ENCODE data around the gene IFT88. TPM values are rescaled to one million over a fixed set of nuclear protein-coding genes. Genes with fewer than 3 reads are reported as not detected.

IFT88 gene
- total and polyA plus RNA-seq, 9 of the 15 experiments (the other 6 are each of a cell fraction or from before 2014, with no cell fraction given) = 8.3 to 13.5 (median 10.0) TPM

DNA sequence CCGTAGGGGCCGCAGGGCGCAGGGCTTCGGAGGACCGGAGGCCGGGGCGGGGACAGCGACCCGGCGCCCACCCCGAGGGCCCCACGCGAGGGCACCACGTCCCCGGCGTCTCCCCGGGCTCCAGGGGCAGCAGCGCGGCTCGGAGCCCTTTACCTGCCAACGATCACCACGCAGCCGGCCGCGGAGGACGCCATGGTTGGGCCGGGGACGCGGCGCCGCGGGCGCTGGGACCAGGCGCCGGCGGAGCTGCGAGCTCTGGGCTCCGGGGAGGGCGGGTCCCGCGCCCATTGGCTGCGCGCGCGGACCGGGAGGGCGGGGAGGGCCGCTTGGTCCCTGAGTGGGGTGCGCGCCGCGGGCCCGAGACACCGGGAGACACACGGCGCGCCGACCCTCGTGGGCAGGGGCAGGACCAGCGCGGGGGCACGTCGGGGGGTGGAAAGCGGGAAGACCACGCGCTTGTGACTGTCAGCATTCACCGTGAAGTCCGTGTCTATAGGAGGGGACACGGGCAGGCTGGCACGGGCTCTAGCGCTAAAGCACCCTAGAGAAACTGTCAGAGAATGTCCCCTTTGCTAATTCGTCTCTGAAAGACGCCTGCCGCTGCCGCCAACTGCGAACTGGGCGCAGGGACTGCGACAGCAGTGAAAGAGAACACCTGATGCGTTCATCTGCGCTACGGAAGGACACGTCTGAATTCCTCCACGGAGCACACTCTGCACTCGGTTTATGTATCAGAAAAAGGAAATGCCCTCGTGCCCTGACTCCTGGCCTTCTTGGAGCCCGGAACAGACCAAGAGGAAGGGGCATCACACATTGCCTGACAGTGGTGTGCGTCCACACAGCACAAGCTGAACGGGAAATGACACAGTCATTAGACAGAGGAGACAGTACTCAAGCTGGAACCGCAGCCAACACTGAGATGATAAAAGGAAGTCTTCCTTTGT lies 41.1 kb upstream of the IFT88 start, which contains the start of gene CRYL1 (continued):
- TF ChIP-seq, protein P1, sequence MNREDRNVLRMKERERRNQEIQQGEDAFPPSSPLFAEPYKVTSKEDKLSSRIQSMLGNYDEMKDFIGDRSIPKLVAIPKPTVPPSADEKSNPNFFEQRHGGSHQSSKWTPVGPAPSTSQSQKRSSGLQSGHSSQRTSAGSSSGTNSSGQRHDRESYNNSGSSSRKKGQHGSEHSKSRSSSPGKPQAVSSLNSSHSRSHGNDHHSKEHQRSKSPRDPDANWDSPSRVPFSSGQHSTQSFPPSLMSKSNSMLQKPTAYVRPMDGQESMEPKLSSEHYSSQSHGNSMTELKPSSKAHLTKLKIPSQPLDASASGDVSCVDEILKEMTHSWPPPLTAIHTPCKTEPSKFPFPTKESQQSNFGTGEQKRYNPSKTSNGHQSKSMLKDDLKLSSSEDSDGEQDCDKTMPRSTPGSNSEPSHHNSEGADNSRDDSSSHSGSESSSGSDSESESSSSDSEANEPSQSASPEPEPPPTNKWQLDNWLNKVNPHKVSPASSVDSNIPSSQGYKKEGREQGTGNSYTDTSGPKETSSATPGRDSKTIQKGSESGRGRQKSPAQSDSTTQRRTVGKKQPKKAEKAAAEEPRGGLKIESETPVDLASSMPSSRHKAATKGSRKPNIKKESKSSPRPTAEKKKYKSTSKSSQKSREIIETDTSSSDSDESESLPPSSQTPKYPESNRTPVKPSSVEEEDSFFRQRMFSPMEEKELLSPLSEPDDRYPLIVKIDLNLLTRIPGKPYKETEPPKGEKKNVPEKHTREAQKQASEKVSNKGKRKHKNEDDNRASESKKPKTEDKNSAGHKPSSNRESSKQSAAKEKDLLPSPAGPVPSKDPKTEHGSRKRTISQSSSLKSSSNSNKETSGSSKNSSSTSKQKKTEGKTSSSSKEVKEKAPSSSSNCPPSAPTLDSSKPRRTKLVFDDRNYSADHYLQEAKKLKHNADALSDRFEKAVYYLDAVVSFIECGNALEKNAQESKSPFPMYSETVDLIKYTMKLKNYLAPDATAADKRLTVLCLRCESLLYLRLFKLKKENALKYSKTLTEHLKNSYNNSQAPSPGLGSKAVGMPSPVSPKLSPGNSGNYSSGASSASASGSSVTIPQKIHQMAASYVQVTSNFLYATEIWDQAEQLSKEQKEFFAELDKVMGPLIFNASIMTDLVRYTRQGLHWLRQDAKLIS (CRISPR knock-in tag; IDR thresholded peaks at IDR 0.05) = no peak
- TF ChIP-seq, protein P2, sequence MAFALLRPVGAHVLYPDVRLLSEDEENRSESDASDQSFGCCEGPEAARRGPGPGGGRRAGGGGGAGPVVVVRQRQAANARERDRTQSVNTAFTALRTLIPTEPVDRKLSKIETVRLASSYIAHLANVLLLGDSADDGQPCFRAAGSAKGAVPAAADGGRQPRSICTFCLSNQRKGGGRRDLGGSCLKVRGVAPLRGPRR (CRISPR knock-in tag; IDR thresholded peaks at IDR 0.05) = no peak
- TF ChIP-seq PHF8 (IDR thresholded peaks at IDR 0.05; ENCODE audit: borderline replicate concordance, low read length) (peak; percentile 74; the same call in 1 of the 2 replicates), MTA2 (IDR thresholded peaks at IDR 0.05; ENCODE audit: low read depth) (no peak), CHCHD3 (CRISPR knock-in tag; IDR thresholded peaks at IDR 0.05) (no peak), GATA2 (CRISPR knock-in tag; IDR thresholded peaks at IDR 0.05) (no peak), CTBP1 (IDR thresholded peaks at IDR 0.05; ENCODE audit: borderline replicate concordance) (peak; percentile 53), ERF (CRISPR knock-in tag; IDR thresholded peaks at IDR 0.05) (no peak), CBFA2T2 (conservative IDR thresholded peaks at IDR 0.05) (no peak), MAZ (CRISPR knock-in tag; conservative IDR thresholded peaks at IDR 0.05 in 1 of 2, IDR thresholded peaks at IDR 0.05 in 1 of 2) (0 out of 4 replicates have a peak, but pooled peaks of 1 of the 2 experiments have one; percentile 35), SAP30 (IDR thresholded peaks at IDR 0.05; ENCODE audit: borderline replicate concordance, insufficient read depth, low read depth, low read length, poor library complexity, severe bottlenecking) (no peak), CREB1 (IDR thresholded peaks at IDR 0.05) (peak; percentile 66), CREB1 (CRISPR knock-in tag; IDR thresholded peaks at IDR 0.05) (no peak), RBM25 (IDR thresholded peaks at IDR 0.05; ENCODE audit: low read depth, low read length, severe bottlenecking) (peak; percentile 32), RB1 (IDR thresholded peaks at IDR 0.05; ENCODE audit: low read depth) (no peak; the same call in 1 of the 2 replicates), ZNF174 (CRISPR knock-in tag; IDR thresholded peaks at IDR 0.05) (no peak), L3MBTL2 (IDR thresholded peaks at IDR 0.05) (peak; percentile 36; the same call in 1 of the 2 replicates), BCL6 (CRISPR knock-in tag; IDR thresholded peaks at IDR 0.05) (no peak), BMI1 (IDR thresholded peaks at IDR 0.05; ENCODE audit: low read length) (no peak), ZNF780A (CRISPR knock-in tag; IDR thresholded peaks at IDR 0.05) (no peak)
- TF ChIP-seq, protein P3, sequence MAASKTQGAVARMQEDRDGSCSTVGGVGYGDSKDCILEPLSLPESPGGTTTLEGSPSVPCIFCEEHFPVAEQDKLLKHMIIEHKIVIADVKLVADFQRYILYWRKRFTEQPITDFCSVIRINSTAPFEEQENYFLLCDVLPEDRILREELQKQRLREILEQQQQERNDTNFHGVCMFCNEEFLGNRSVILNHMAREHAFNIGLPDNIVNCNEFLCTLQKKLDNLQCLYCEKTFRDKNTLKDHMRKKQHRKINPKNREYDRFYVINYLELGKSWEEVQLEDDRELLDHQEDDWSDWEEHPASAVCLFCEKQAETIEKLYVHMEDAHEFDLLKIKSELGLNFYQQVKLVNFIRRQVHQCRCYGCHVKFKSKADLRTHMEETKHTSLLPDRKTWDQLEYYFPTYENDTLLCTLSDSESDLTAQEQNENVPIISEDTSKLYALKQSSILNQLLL (CRISPR knock-in tag; IDR thresholded peaks at IDR 0.05; ENCODE audit: borderline replicate concordance) = no peak
- TF ChIP-seq, protein P4, sequence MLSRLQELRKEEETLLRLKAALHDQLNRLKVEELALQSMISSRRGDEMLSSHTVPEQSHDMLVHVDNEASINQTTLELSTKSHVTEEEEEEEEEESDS (CRISPR knock-in tag; IDR thresholded peaks at IDR 0.05) = no peak

All from K562 (cell line).